ENCODE data around the gene CYSTM1. TPM values are rescaled to one million over a fixed set of nuclear protein-coding genes. Genes with fewer than 3 reads are reported as not detected.

Gene CYSTM1
- total and polyA plus RNA-seq, 2 donors (not counting 1 experiment from before 2014, with no cell fraction given), result 6.2 to 17.0 TPM

GRCh38 chr5:140215276-140215675 is 40.3 kb downstream of the CYSTM1 start:
- H3K9me3 ChIP-seq (ENCODE audit: control extremely low read depth in 1 of 3, control insufficient read depth in 2 of 3, insufficient read depth in 1 of 3, low read length in 2 of 3), result no peaks in the 10 kb centered on the region
- Mint-ChIP-seq H3K27ac (no peak overlapping the region), H3K27me3 (no peaks in the 10 kb centered on the region), H3K4me1 (no peaks in the 10 kb centered on the region), H3K9me3 (ENCODE audit: insufficient read depth) (no peaks in the 10 kb centered on the region), H3K4me3 (no peak overlapping the region)
- no peak overlapping the region for H2AFZ ChIP-seq (ENCODE audit: insufficient read depth, low read depth, low read length, poor library complexity, severe bottlenecking)
- DNase-seq, result no peak
- TF ChIP-seq, protein P1, sequence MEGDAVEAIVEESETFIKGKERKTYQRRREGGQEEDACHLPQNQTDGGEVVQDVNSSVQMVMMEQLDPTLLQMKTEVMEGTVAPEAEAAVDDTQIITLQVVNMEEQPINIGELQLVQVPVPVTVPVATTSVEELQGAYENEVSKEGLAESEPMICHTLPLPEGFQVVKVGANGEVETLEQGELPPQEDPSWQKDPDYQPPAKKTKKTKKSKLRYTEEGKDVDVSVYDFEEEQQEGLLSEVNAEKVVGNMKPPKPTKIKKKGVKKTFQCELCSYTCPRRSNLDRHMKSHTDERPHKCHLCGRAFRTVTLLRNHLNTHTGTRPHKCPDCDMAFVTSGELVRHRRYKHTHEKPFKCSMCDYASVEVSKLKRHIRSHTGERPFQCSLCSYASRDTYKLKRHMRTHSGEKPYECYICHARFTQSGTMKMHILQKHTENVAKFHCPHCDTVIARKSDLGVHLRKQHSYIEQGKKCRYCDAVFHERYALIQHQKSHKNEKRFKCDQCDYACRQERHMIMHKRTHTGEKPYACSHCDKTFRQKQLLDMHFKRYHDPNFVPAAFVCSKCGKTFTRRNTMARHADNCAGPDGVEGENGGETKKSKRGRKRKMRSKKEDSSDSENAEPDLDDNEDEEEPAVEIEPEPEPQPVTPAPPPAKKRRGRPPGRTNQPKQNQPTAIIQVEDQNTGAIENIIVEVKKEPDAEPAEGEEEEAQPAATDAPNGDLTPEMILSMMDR (IDR thresholded peaks at IDR 0.05), result no peak
- no peak for TF ChIP-seq EZH2 (IDR thresholded peaks at IDR 0.05; ENCODE audit: borderline replicate concordance, insufficient read depth, low read depth, low read length, poor library complexity, severe bottlenecking)
- no peaks in the 10 kb centered on the region for H3K27me3 ChIP-seq (replicated peaks in 1 of 4; ENCODE audit: control extremely low read depth in 1 of 4, control insufficient read depth in 3 of 4, insufficient read depth in 4 of 4, low read length in 3 of 4)
- intact Hi-C loops (cut with micrococcal nuclease), result no loop called here
- no peak overlapping the region for H3K4me3 ChIP-seq (ENCODE audit: control extremely low read depth in 1 of 5, extremely low read depth in 1 of 5, insufficient read depth in 1 of 5, low read depth in 2 of 5, low read length in 4 of 5)
- no peaks in the 10 kb centered on the region for H3K36me3 ChIP-seq (replicated peaks in 1 of 2; ENCODE audit: control extremely low read depth in 1 of 2, control insufficient read depth in 1 of 2, extremely low read depth in 1 of 2, insufficient read depth in 2 of 2, low read length in 1 of 2)
- POLR2A ChIA-PET, result no interaction called here
- no peaks in the 10 kb centered on the region for H3K4me1 ChIP-seq (ENCODE audit: control insufficient read depth in 2 of 2, insufficient read depth in 2 of 2, low read length in 2 of 2)
- CTCF ChIA-PET, result interaction anchor here (1.4 kb wide), 1 partner anchor 130 kb away, joined by 3 read pairs; no protein-coding TSS in a partner anchor
- WGBS (ENCODE audit: insufficient coverage), result no CpG with 5 or more reads among the region's 1 CpG
- no peak for ATAC-seq (ENCODE audit: low read depth)
- no peak overlapping the region for H3K9ac ChIP-seq (ENCODE audit: low read length)
- H3K4me2 ChIP-seq (replicated peaks; ENCODE audit: low read depth, low read length, poor library complexity, severe bottlenecking), result no peak overlapping the region
- no peak overlapping the region for H3K27ac ChIP-seq (ENCODE audit: low read length in 2 of 2)
- no peaks in the 10 kb centered on the region for H3K79me2 ChIP-seq (ENCODE audit: control insufficient read depth, insufficient read depth, low read length)
- H4K20me1 ChIP-seq (ENCODE audit: control insufficient read depth, insufficient read depth, low read length, poor library complexity, severe bottlenecking), result no peaks in the 10 kb centered on the region

DNA sequence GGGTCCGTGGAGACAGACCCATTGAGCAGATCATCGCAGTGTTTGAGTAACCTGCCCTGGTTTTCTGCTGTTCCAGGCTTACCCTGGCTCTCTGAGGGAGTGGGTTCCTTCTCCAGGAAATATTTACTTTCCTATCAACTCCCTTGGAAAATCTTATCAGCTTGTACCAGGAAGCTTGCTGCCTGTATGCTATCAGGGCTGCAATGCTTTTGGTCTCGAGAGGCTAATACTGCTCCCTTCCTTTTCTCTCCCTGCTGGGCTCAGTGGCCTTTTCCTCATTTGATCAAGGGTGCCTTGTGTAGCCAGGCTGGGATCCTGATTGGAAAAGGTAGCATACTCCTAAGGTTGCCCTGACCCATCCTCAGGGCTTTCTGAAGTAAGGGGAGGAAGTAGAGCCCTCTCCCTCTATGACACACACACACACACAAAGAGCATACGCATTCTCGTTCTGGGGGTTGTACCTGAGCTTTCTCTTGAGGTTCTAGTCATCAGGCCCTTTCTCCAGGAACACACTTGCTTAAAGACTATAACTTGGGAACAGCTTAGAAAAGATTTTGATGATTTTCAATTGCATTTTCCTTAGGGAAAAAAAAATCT is 41.6 kb downstream of the CYSTM1 start:
- Mint-ChIP-seq H3K27ac (no peak overlapping the region), H3K27me3 (no peaks in the 10 kb centered on the region), H3K9me3 (ENCODE audit: insufficient read depth) (no peaks in the 10 kb centered on the region), H3K4me3 (no peak overlapping the region), H3K4me1 (no peaks in the 10 kb centered on the region)
- H3K27ac ChIP-seq (ENCODE audit: low read length in 2 of 2), result no peak overlapping the region
- intact Hi-C loops (cut with micrococcal nuclease), result no loop called here
- TF ChIP-seq, protein P1 (IDR thresholded peaks at IDR 0.05), result no peak
- no peak for TF ChIP-seq EZH2 (IDR thresholded peaks at IDR 0.05; ENCODE audit: borderline replicate concordance, insufficient read depth, low read depth, low read length, poor library complexity, severe bottlenecking)
- POLR2A ChIA-PET, result no interaction called here
- no peaks in the 10 kb centered on the region for H3K79me2 ChIP-seq (ENCODE audit: control insufficient read depth, insufficient read depth, low read length)
- DNase-seq, result no peak
- H4K20me1 ChIP-seq (ENCODE audit: control insufficient read depth, insufficient read depth, low read length, poor library complexity, severe bottlenecking), result no peaks in the 10 kb centered on the region
- no peak overlapping the region for H3K9ac ChIP-seq (ENCODE audit: low read length)
- WGBS (ENCODE audit: insufficient coverage), result 100% methylated on average over 2 of the region's 5 CpGs
- no peaks in the 10 kb centered on the region for H3K4me1 ChIP-seq (ENCODE audit: control insufficient read depth in 2 of 2, insufficient read depth in 2 of 2, low read length in 2 of 2)
- CTCF ChIA-PET, result interaction anchor here (0.5 kb wide), 1 partner anchor 72 kb away, joined by 5 read pairs; no protein-coding TSS in a partner anchor
- H3K36me3 ChIP-seq (replicated peaks in 1 of 2; ENCODE audit: control extremely low read depth in 1 of 2, control insufficient read depth in 1 of 2, extremely low read depth in 1 of 2, insufficient read depth in 2 of 2, low read length in 1 of 2), result no peaks in the 10 kb centered on the region
- no peak overlapping the region for H2AFZ ChIP-seq (ENCODE audit: insufficient read depth, low read depth, low read length, poor library complexity, severe bottlenecking)
- H3K27me3 ChIP-seq (replicated peaks in 1 of 4; ENCODE audit: control extremely low read depth in 1 of 4, control insufficient read depth in 3 of 4, insufficient read depth in 4 of 4, low read length in 3 of 4), result no peaks in the 10 kb centered on the region
- no peak overlapping the region for H3K4me3 ChIP-seq (ENCODE audit: control extremely low read depth in 1 of 5, extremely low read depth in 1 of 5, insufficient read depth in 1 of 5, low read depth in 2 of 5, low read length in 4 of 5)
- no peak overlapping the region for H3K4me2 ChIP-seq (replicated peaks; ENCODE audit: low read depth, low read length, poor library complexity, severe bottlenecking)
- no peaks in the 10 kb centered on the region for H3K9me3 ChIP-seq (ENCODE audit: control extremely low read depth in 1 of 3, control insufficient read depth in 2 of 3, insufficient read depth in 1 of 3, low read length in 2 of 3)
- no peak for ATAC-seq (ENCODE audit: low read depth)

Measured in B cell (primary cell).